ENCODE data around the gene ZDBF2. TPM values are rescaled to one million over a fixed set of nuclear protein-coding genes. Genes with fewer than 3 reads are reported as not detected.

The ZDBF2 gene
- polyA plus RNA-seq, 1 donor (not counting 4 experiments of a cell fraction or from before 2014, with no cell fraction given), result 4.1 TPM

DNA sequence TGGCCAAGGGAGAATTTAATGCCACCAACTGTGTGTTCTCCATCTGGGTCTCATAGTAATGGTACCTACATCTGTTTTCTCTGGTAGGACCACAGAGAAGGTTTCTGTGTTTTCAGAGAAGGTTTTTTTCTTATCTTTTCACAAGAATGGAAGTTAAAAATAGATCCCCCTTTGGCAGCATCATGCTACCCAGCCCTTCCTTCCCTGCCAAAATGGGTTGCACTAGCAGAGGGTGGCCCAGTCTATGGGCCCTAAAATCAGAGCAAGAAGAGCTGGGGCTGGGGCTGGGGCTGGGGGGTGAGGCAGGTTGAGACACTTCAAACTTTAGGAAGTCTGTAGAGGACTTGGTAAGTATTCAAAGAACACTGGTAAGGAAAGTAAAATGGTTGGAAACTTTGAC lies 44.8 kb upstream of the ZDBF2 start:
- DNase-seq (ENCODE audit: low read depth, low spot score) (no peak), FAIRE-seq (no peak)
- TF ChIP-seq EZH2 (IDR thresholded peaks at IDR 0.05; ENCODE audit: low read length), result no peak
- TF ChIP-seq CTCF (optimal IDR thresholded peaks at IDR 0.05 in 1 of 3, IDR thresholded peaks at IDR 0.05 in 1 of 3, conservative IDR thresholded peaks at IDR 0.05 in 1 of 3; ENCODE audit: extremely low read depth in 1 of 3, insufficient read depth in 2 of 3, low read length in 3 of 3), result no peak
- Histone ChIP-seq H3K36me3 (ENCODE audit: control insufficient read depth in 2 of 2, extremely low read depth in 1 of 2, insufficient read depth in 2 of 2, low read length in 2 of 2) (no peaks in the 10 kb centered on the region), H3K4me2 (ENCODE audit: control insufficient read depth, extremely low read depth, insufficient read depth, low read depth, low read length) (no peak overlapping the region), H3K79me2 (ENCODE audit: control insufficient read depth, insufficient read depth, low read length) (no peaks in the 10 kb centered on the region), H3K4me1 (ENCODE audit: control insufficient read depth, extremely low read depth, insufficient read depth, low read length) (peaks cover 11% of the 10 kb centered on the region), H3K4me3 (ENCODE audit: control insufficient read depth in 2 of 3, extremely low read depth in 1 of 3, insufficient read depth in 2 of 3, low read depth in 1 of 3, low read length in 3 of 3) (no peak overlapping the region), H3K9me1 (ENCODE audit: control insufficient read depth, extremely low read depth, insufficient read depth, low read length) (no peaks in the 10 kb centered on the region), H3K27ac (ENCODE audit: control insufficient read depth, insufficient read depth, low read length) (no peak overlapping the region), H3K9me3 (ENCODE audit: control insufficient read depth, low read depth, low read length) (no peaks in the 10 kb centered on the region), H3K9ac (ENCODE audit: control insufficient read depth, extremely low read depth, insufficient read depth, low read length) (no peak overlapping the region), H2AFZ (ENCODE audit: control insufficient read depth, low read length) (no peak overlapping the region), H3K27me3 (ENCODE audit: control insufficient read depth, extremely low read depth, insufficient read depth, low read length) (no peaks in the 10 kb centered on the region), H4K20me1 (ENCODE audit: control insufficient read depth, extremely low read depth, insufficient read depth, low read length) (no peaks in the 10 kb centered on the region)
- dilution Hi-C loops (cut with MboI; ENCODE audit: extremely low pct_ligation_motif_present, low sequenced_read_pairs), result no loop called here

DNA sequence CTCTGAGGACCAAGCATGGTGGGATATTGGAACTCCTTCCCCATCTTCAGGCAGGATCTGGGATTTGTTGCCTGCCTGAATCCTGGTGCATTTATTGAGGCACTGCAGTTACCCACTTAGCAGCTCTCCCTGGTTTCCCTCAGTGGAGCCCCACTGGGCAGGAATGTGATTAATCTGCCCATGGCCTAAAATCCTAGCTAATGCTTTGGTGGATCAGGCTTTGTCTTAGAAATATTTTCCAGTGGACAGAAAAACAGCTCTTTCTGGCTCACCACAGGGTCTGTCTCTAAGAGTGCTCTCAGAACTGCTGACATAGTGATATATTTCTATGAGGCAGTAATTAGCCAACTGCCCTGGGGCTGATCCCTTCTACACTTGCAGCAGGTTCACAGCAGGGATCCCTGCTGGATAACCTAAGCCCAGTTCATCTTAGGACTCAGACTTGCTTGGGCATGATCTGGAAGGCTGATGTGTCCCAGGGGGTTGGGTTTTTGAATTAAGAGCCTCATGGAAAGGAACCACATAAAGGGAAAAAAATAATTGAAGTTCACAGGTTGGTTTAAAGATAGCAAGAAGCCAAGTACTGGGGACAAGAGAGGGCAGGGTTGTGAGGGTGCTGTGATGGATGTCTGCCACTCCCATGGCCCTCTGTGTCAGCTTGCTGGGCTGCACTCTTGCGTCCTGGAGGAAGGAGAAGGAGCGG lies 44.3 kb upstream of the ZDBF2 start:
- peak; percentile 88 for FAIRE-seq

More for the DNA sequence above, 44.3 kb upstream of the ZDBF2 start:
- peak overlapping the region; percentile 71 for H3K4me2 ChIP-seq (ENCODE audit: control insufficient read depth, extremely low read depth, insufficient read depth, low read depth, low read length)
- H3K9ac ChIP-seq (ENCODE audit: control insufficient read depth, extremely low read depth, insufficient read depth, low read length), result no peak overlapping the region
- dilution Hi-C loops (cut with MboI; ENCODE audit: extremely low pct_ligation_motif_present, low sequenced_read_pairs), result no loop called here
- no peaks in the 10 kb centered on the region for H3K36me3 ChIP-seq (ENCODE audit: control insufficient read depth in 2 of 2, extremely low read depth in 1 of 2, insufficient read depth in 2 of 2, low read length in 2 of 2)
- TF ChIP-seq EZH2 (IDR thresholded peaks at IDR 0.05; ENCODE audit: low read length) (no peak), CTCF (optimal IDR thresholded peaks at IDR 0.05 in 1 of 3, IDR thresholded peaks at IDR 0.05 in 1 of 3, conservative IDR thresholded peaks at IDR 0.05 in 1 of 3; ENCODE audit: extremely low read depth in 1 of 3, insufficient read depth in 2 of 3, low read length in 3 of 3) (peak in 2 of 3 experiments; percentile 34 to 35)
- peak; percentile 69 for DNase-seq (ENCODE audit: low read depth, low spot score)
- H4K20me1 ChIP-seq (ENCODE audit: control insufficient read depth, extremely low read depth, insufficient read depth, low read length), result no peaks in the 10 kb centered on the region
- peaks cover 11% of the 10 kb centered on the region for H3K4me1 ChIP-seq (ENCODE audit: control insufficient read depth, extremely low read depth, insufficient read depth, low read length)
- H3K27ac ChIP-seq (ENCODE audit: control insufficient read depth, insufficient read depth, low read length), result no peak overlapping the region
- H3K9me1 ChIP-seq (ENCODE audit: control insufficient read depth, extremely low read depth, insufficient read depth, low read length), result no peaks in the 10 kb centered on the region
- H3K4me3 ChIP-seq (ENCODE audit: control insufficient read depth in 2 of 3, extremely low read depth in 1 of 3, insufficient read depth in 2 of 3, low read depth in 1 of 3, low read length in 3 of 3), result no peak overlapping the region
- H3K9me3 ChIP-seq (ENCODE audit: control insufficient read depth, low read depth, low read length), result no peaks in the 10 kb centered on the region
- H2AFZ ChIP-seq (ENCODE audit: control insufficient read depth, low read length), result peak overlapping the region; percentile 56
- H3K27me3 ChIP-seq (ENCODE audit: control insufficient read depth, extremely low read depth, insufficient read depth, low read length), result no peaks in the 10 kb centered on the region
- no peaks in the 10 kb centered on the region for H3K79me2 ChIP-seq (ENCODE audit: control insufficient read depth, insufficient read depth, low read length)

Data from keratinocyte (primary cell).